Epithelial cell of esophagus (primary cell): Measurements from ENCODE around the gene CNTNAP2.
"Not testable (repeated sequence)": the region's sequence is repeated elsewhere in the genome, so short reads cannot be mapped to it uniquely, and the experiment has no call there.

Experiments
- DNase-seq: peaks from one replicate; pipeline ENCODE4 v3.0.0; 2010; ENCODE audit warnings: low read depth
- H3K4me3 ChIP-seq: 2 replicates; pipeline ENCODE4 v1.5.1; 2011; ENCODE audit warnings: mild to moderate bottlenecking, low read length, control low read depth
- TF ChIP-seq, protein P1 (sequence below): IDR thresholded peaks from 2 replicates; pipeline ENCODE4 v1.5.1; 2011; ENCODE audit warnings: low read depth, mild to moderate bottlenecking, low read length, control low read depth, inconsistent platforms; ENCODE audit not compliant: insufficient read depth; ENCODE audit errors: missing control alignments

CNTNAP2 gene

DNA sequence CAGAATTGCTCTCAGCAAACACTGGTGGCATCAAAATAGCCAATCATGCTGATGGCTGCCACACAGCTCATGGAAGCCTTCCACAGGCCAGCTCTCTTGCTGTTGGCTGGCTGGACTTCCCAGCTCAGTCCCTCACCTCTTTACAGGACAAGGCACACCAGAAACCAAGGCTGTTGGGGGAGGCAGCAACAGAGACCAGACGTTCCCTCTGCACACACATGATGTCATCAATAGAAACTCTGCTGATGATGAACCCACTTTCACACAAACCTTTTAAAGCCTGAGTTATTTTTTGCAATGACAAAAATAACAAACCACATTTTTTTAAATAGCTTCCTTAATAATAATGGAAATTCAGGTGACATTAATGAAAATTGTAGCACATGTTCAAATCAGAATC, 2173.0 kb downstream of the CNTNAP2 start:
- DNase-seq, result peak; percentile 19
- H3K4me3 ChIP-seq, result no peak overlapping the region
- TF ChIP-seq, protein P1, sequence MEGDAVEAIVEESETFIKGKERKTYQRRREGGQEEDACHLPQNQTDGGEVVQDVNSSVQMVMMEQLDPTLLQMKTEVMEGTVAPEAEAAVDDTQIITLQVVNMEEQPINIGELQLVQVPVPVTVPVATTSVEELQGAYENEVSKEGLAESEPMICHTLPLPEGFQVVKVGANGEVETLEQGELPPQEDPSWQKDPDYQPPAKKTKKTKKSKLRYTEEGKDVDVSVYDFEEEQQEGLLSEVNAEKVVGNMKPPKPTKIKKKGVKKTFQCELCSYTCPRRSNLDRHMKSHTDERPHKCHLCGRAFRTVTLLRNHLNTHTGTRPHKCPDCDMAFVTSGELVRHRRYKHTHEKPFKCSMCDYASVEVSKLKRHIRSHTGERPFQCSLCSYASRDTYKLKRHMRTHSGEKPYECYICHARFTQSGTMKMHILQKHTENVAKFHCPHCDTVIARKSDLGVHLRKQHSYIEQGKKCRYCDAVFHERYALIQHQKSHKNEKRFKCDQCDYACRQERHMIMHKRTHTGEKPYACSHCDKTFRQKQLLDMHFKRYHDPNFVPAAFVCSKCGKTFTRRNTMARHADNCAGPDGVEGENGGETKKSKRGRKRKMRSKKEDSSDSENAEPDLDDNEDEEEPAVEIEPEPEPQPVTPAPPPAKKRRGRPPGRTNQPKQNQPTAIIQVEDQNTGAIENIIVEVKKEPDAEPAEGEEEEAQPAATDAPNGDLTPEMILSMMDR, result no peak

DNA sequence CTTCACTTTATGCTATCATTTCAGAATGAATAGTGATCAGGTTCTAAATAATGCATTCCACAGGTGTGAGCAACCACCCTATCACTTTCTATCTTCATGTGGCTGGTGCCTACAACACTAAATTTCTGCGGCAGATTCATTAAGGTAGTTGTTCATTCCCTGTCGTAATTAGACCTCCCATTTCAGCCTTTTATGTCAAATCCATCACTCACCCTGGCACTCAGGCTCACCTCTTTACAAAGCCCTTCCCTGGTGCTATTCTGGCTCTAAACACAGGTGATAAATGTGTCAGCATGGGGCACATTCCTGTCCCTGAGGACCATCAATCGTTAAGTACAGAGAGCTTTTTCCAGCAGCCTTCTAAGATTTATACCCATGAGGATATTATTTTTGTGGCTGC, 2173.9 kb downstream of the CNTNAP2 start:
- TF ChIP-seq, protein P1, result no peak
- H3K4me3 ChIP-seq, result no peak overlapping the region
- DNase-seq, result no peak

DNA sequence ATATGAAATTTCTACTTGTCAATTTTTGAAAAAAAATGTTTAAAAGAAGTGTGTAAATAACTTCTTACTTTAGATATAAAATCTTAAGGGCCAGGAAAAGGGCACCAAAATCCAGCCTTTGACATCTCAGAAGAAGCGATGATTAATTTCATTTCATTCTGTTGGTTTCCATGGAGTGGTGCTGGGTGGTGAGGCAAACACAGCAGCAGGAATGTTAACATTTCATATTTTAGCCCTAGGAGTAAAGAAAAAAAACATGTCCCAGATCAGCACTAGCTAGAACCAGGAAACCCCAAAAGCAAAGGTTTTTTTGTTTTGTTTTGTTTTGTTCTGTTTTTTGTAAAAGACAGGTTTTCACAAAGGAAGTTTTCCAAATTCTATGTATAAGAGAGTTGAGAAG, 2175.2 kb downstream of the CNTNAP2 start:
- no peak for DNase-seq
- TF ChIP-seq, protein P1, result no peak

DNA sequence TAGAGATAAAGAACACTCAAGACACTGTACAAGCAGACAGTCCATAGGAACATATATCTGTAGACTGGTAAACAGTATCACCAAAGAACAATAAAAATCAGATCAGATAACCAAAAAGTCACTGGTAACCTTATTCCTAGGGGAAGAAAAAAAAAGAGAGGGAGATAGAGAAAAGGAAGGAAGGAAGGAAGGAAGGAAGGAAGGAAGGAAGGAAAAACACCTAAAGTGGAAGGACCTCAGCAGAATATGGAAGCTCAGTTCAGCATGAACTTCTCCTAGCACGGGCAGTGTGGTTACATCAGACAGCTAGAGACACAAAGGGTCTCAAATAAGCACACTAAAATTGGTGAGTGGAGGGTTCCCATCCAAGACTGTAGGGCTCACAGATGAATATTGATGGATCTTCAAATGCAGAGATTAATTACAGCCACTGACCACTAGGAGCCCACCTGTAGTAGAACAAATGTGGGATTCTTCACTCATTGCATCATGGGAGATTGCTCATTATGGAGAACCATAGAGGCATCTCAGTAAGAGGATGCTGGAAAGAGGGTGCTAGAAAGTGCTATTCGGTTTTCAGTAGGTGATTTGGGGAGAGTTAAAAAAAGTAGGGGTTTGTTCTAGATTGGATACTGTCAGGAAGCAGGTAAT, 2180.5 kb downstream of the CNTNAP2 start:
- TF ChIP-seq, protein P1, result no peak
- no peak overlapping the region for H3K4me3 ChIP-seq
- no peak for DNase-seq

More for the DNA sequence above, 2175.2 kb downstream of the CNTNAP2 start:
- H3K4me3 ChIP-seq, result no peak overlapping the region

DNA sequence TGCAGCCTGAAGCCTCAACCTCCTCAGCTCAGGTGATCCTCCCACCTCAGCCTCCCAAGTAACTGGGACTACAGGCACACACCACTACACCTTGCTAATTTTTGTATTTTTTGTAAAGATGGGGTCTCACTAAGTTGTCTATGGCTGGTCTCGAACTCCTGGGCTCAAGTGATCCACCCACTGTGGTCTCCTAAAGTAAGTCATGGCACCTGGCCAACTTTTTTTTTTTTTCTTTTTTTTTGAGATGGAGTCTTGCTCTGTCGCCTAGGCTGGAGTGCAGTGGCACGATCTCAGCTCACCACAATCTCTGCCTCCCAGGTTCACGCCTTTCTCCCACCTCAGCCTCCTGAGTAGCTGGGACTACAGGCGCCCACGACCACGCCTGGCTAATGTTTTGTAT, 2182.2 kb downstream of the CNTNAP2 start:
- DNase-seq, H3K4me3 ChIP-seq: not testable (repeated sequence)

DNA sequence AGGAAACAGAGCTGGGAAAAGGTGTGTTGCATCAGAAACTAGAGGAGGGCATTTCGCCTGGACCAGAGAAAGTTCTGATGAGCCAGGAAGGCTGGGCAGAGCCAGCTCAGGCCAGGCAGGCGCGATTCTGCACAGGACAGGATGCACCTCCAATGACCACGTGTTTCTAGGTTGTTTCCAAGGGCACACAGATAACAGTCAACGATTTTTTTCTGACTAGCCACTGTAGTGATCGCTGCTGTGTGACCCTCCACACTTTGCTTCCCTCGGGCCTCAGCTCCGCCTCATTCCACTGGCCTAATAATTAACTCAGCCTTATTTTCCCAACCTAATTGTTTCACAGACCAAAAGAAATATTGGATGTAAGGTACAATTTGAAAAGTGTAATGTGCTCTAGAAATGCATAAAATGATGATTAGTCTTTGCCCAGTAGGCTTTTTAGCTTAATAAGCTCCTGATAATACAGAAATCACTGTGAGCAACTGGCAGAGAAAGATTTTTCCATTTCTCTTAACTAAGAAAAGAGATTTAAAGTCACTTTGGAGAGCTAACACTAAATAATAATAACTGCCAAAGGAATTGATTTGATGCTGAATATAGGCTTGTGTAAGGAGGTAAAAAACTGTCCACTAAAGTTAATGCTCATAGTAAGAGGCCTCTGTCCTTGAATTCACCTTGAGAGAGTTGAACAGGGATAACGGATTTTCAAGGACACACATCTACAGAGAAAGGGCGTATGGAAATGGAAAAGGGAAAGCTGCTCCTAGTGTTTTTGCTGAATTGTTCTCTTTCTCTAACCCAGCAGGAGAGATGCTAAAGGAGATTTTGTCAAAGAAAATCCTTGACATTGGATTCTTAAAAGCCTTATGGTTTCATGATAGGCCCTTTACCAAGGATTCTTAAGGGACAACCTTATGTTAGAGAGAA, 2183.0 kb downstream of the CNTNAP2 start:
- TF ChIP-seq, protein P1, result no peak
- no peak for DNase-seq
- H3K4me3 ChIP-seq, result no peak overlapping the region

DNA sequence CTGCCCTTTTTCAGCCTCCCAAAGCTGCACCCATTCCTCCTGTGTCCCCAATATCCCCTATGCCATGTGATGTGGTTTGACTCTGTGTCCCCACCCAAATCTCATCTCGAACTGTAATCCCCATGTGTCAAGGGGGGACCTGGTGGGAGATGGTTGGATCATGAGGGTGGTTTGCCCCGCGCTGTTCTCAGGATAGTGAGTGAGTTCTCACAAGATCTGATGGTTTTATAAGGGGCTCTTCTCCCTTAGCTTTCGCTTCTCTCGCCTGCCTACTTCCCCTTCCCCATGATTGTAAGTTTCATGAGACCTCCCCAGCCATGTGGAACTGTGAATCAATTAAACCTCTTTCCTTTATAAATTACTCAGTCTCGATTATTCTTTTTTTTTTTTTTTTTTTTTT, 2185.8 kb downstream of the CNTNAP2 start:
- H3K4me3 ChIP-seq, DNase-seq: not testable (repeated sequence)
